ENCODE data around the gene HIKESHI. TPM values are rescaled to one million over a fixed set of nuclear protein-coding genes. Genes with fewer than 3 reads are reported as not detected.

HIKESHI gene
- total RNA-seq, 1 experiment from 2014 or later = 13.1 TPM

DNA sequence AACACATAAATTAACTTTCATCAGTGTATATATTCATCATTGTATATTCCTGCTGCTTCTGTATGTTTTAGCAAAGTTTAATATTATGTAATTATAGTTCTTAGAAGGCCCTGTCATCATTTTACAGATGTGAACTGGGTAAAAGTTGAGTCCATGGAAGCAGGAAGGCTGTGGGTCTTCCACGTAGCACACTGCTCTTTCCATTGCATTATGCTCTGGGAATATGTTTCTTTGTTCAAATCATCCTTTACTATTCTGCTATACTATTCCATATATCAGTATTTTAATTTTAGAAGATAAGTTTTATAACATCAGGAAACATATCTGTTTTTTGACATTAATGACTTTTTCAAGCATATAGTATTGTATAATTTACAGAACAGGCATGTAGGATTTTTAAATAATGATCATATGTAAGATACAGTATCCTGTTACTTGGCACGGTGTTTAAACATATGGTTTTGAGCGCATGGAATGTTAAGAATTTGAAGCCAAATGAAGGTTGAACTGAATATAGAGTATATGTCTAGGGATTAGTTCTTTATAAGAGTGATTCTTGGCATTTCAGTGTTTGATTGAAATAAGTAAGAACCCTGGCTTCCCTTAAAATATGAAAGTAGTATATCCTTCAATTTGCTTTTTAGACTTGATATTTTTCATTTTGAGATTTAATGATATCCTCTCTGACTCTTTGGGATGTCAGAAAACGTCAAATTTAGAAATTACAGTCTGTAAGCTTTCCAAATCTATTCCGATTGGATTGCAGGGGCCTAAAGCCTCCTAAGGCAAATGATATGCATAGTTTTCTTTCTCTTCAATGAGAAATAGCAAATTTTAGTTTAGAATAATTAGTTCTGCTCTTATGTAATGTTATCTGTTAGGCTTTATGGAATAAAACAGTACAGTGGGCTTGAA, 81.3 kb downstream of the HIKESHI start:
- H2AFZ ChIP-seq (ENCODE audit: low read length) = no peak overlapping the region
- CTCF ChIA-PET = no interaction called here

DNA sequence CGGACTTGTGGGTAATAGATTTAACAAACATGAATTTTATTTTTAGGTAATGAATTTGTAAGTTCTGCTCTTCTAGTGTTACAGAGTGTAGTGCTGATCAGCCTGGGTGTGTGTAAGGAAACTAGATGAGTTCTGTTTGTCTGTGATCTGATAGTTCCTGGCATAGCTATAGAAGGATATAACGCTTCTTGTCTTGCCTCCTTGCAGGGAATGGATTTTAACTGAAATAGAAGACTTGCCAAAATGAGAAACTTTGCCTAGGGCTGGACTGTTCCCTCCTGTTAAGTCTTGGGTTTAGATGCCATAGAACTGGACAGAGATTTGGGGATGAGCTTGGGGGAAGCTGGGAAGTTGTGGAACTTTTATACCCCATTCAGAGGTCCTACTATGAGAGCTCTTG, 84.2 kb downstream of the HIKESHI start:
- Histone ChIP-seq H3K4me1 (ENCODE audit: insufficient read depth, low read length) (no peaks in the 10 kb centered on the region), H3K4me3 (ENCODE audit: low read length) (no peak overlapping the region), H3K9ac (ENCODE audit: low read length) (no peak overlapping the region), H3F3A (ENCODE audit: low read length, unreplicated experiment) (no peaks in the 10 kb centered on the region), H3K27me3 (ENCODE audit: low read length) (no peaks in the 10 kb centered on the region), H3K79me2 (ENCODE audit: low read length) (no peaks in the 10 kb centered on the region), H3K9me3 (ENCODE audit: low read length) (no peaks in the 10 kb centered on the region), H3K9me2 (replicated peaks; ENCODE audit: low read length) (no peaks in the 10 kb centered on the region), H3K36me3 (ENCODE audit: low read depth, low read length) (no peaks in the 10 kb centered on the region), H3K4me2 (ENCODE audit: low read length) (no peak overlapping the region), H2AFZ (ENCODE audit: low read length) (no peak overlapping the region), H3K27ac (ENCODE audit: low read length) (no peak overlapping the region), H4K20me1 (ENCODE audit: low read length) (no peaks in the 10 kb centered on the region)
- ATAC-seq = no peak
- POLR2A ChIA-PET (ENCODE audit: unreplicated experiment) = no interaction called here
- DNase-seq = no peak
- CTCF ChIA-PET = no interaction called here
- BruUV-seq (replicated peaks) = no TSS peak
- TF ChIP-seq, protein P1, sequence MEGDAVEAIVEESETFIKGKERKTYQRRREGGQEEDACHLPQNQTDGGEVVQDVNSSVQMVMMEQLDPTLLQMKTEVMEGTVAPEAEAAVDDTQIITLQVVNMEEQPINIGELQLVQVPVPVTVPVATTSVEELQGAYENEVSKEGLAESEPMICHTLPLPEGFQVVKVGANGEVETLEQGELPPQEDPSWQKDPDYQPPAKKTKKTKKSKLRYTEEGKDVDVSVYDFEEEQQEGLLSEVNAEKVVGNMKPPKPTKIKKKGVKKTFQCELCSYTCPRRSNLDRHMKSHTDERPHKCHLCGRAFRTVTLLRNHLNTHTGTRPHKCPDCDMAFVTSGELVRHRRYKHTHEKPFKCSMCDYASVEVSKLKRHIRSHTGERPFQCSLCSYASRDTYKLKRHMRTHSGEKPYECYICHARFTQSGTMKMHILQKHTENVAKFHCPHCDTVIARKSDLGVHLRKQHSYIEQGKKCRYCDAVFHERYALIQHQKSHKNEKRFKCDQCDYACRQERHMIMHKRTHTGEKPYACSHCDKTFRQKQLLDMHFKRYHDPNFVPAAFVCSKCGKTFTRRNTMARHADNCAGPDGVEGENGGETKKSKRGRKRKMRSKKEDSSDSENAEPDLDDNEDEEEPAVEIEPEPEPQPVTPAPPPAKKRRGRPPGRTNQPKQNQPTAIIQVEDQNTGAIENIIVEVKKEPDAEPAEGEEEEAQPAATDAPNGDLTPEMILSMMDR (conservative IDR thresholded peaks at IDR 0.05; ENCODE audit: low read depth, low read length) = no peak
- no peak for TF ChIP-seq EZH2phosphoT487 (IDR thresholded peaks at IDR 0.05; ENCODE audit: borderline replicate concordance, low read length)
- no peak for TF ChIP-seq EZH2 (IDR thresholded peaks at IDR 0.05; ENCODE audit: low read length, unreplicated experiment)
- intact Hi-C loops (cut with micrococcal nuclease) = no loop called here

More for the DNA sequence above, 81.3 kb downstream of the HIKESHI start:
- TF ChIP-seq, protein P1 (conservative IDR thresholded peaks at IDR 0.05; ENCODE audit: low read depth, low read length) = no peak
- TF ChIP-seq EZH2 (IDR thresholded peaks at IDR 0.05; ENCODE audit: low read length, unreplicated experiment) = no peak
- no peak for TF ChIP-seq EZH2phosphoT487 (IDR thresholded peaks at IDR 0.05; ENCODE audit: borderline replicate concordance, low read length)
- Histone ChIP-seq H3K4me1 (ENCODE audit: insufficient read depth, low read length) (no peaks in the 10 kb centered on the region), H3K4me2 (ENCODE audit: low read length) (no peak overlapping the region), H3K9me2 (replicated peaks; ENCODE audit: low read length) (no peaks in the 10 kb centered on the region), H3K4me3 (ENCODE audit: low read length) (no peak overlapping the region), H3K9me3 (ENCODE audit: low read length) (no peaks in the 10 kb centered on the region), H3K27me3 (ENCODE audit: low read length) (no peaks in the 10 kb centered on the region), H3K9ac (ENCODE audit: low read length) (no peak overlapping the region), H3K79me2 (ENCODE audit: low read length) (no peaks in the 10 kb centered on the region), H3K27ac (ENCODE audit: low read length) (no peak overlapping the region), H3K36me3 (ENCODE audit: low read depth, low read length) (no peaks in the 10 kb centered on the region), H3F3A (ENCODE audit: low read length, unreplicated experiment) (no peaks in the 10 kb centered on the region), H4K20me1 (ENCODE audit: low read length) (no peaks in the 10 kb centered on the region)
- ATAC-seq (no peak), DNase-seq (no peak)
- POLR2A ChIA-PET (ENCODE audit: unreplicated experiment) = no interaction called here
- no TSS peak for BruUV-seq (replicated peaks)
- intact Hi-C loops (cut with micrococcal nuclease) = no loop called here

DNA sequence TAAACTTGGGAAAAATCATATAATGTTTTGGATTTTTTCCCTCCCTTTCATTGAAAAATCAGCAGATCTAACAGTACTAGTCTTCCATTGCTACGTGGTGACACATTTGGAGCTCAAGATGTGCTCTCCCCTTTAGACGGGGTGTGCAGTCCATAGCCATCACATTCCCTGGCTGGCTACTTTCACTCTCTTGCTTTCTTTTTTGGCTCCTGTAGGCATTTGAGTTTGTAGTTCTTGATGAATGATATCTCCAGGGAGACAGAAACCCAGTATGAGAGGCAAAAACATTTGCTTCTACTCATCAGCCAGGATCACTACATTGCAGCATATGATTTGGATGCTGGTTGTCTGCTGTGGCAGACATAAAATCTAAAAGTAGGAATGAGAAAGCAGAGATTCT, 84.7 kb downstream of the HIKESHI start:
- Histone ChIP-seq H3F3A (ENCODE audit: low read length, unreplicated experiment) (no peaks in the 10 kb centered on the region), H3K4me3 (ENCODE audit: low read length) (no peak overlapping the region), H3K36me3 (ENCODE audit: low read depth, low read length) (no peaks in the 10 kb centered on the region), H3K79me2 (ENCODE audit: low read length) (no peaks in the 10 kb centered on the region), H4K20me1 (ENCODE audit: low read length) (no peaks in the 10 kb centered on the region), H3K9ac (ENCODE audit: low read length) (no peak overlapping the region), H3K9me2 (replicated peaks; ENCODE audit: low read length) (no peaks in the 10 kb centered on the region), H3K27ac (ENCODE audit: low read length) (no peak overlapping the region), H3K4me2 (ENCODE audit: low read length) (no peak overlapping the region), H3K4me1 (ENCODE audit: insufficient read depth, low read length) (no peaks in the 10 kb centered on the region), H2AFZ (ENCODE audit: low read length) (no peak overlapping the region), H3K27me3 (ENCODE audit: low read length) (no peaks in the 10 kb centered on the region), H3K9me3 (ENCODE audit: low read length) (no peaks in the 10 kb centered on the region)
- intact Hi-C loops (cut with micrococcal nuclease) = no loop called here
- no peak for ATAC-seq
- DNase-seq = no peak
- ChIA-PET CTCF (no interaction called here), POLR2A (ENCODE audit: unreplicated experiment) (no interaction called here)
- TF ChIP-seq EZH2 (IDR thresholded peaks at IDR 0.05; ENCODE audit: low read length, unreplicated experiment) = no peak
- TF ChIP-seq, protein P1 (conservative IDR thresholded peaks at IDR 0.05; ENCODE audit: low read depth, low read length) = no peak
- no peak for TF ChIP-seq EZH2phosphoT487 (IDR thresholded peaks at IDR 0.05; ENCODE audit: borderline replicate concordance, low read length)
- BruUV-seq (replicated peaks) = no TSS peak
